ENCODE results near the gene ARHGAP24. TPM values are rescaled to one million over a fixed set of nuclear protein-coding genes. Genes with fewer than 3 reads are reported as not detected.

The ARHGAP24 gene
- total and polyA plus RNA-seq, 2 experiments from 2014 or later = 19.5 to 29.6 TPM

DNA sequence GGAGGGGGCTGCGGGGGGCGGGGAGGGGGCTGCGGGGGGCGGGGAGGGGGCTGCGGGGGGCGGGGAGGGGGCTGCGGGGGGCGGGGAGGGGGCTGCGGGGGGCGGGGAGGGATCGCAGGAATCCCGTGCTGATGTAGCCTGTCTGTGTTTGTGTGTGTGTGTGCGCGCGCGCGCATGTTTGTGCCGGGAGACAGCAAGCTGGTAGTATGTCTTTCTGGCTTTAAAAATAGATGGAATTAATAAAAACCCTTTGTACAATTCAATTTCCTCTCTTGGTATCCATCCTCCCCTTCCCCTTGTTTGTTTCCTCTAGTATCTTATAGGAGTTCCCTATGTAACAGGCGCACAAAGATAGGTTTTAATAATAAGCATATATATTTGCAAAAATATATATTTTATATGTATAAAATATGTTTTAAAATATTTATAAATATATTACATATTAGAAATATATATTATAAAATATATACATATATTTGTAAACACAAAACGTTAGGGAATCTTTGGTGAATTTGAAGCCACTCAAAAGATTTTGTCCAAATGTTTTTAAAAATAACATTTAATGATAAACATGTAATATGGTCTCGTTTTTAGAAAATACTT is 782 bp downstream of the ARHGAP24 start:
- Histone ChIP-seq H3K27ac (peak overlapping the region; percentile 86), H3K79me2 (peaks cover 34% of the 10 kb centered on the region), H3K36me3 (replicated peaks; ENCODE audit: insufficient read depth, low read depth) (no peaks in the 10 kb centered on the region), H3K27me3 (no peaks in the 10 kb centered on the region), H2AFZ (peak overlapping the region; percentile 18), H3K4me2 (peak overlapping the region; percentile 73), H4K20me1 (ENCODE audit: insufficient read depth, poor library complexity, severe bottlenecking) (no peaks in the 10 kb centered on the region), H3K4me1 (ENCODE audit: insufficient read depth) (no peaks in the 10 kb centered on the region), H3K9me3 (ENCODE audit: low read depth) (no peaks in the 10 kb centered on the region), H3K4me3 (peak overlapping the region; percentile 37), H3K9me2 (replicated peaks; ENCODE audit: insufficient read depth) (no peaks in the 10 kb centered on the region)
- WGBS (ENCODE audit: low lambda C conversion rate, missing lambda C conversion rate) = 4% methylated on average over 10 of the region's 21 CpGs
- DNase-seq (ENCODE audit: low spot score) = peak; percentile 52
- TF ChIP-seq, protein P1, sequence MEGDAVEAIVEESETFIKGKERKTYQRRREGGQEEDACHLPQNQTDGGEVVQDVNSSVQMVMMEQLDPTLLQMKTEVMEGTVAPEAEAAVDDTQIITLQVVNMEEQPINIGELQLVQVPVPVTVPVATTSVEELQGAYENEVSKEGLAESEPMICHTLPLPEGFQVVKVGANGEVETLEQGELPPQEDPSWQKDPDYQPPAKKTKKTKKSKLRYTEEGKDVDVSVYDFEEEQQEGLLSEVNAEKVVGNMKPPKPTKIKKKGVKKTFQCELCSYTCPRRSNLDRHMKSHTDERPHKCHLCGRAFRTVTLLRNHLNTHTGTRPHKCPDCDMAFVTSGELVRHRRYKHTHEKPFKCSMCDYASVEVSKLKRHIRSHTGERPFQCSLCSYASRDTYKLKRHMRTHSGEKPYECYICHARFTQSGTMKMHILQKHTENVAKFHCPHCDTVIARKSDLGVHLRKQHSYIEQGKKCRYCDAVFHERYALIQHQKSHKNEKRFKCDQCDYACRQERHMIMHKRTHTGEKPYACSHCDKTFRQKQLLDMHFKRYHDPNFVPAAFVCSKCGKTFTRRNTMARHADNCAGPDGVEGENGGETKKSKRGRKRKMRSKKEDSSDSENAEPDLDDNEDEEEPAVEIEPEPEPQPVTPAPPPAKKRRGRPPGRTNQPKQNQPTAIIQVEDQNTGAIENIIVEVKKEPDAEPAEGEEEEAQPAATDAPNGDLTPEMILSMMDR (IDR thresholded peaks at IDR 0.05; ENCODE audit: poor library complexity) = no peak
- TF ChIP-seq EZH2phosphoT487 (IDR thresholded peaks at IDR 0.05; ENCODE audit: low read depth, severe bottlenecking, unreplicated experiment) (no peak), EZH2 (IDR thresholded peaks at IDR 0.05; ENCODE audit: borderline replicate concordance) (no peak)

DNA sequence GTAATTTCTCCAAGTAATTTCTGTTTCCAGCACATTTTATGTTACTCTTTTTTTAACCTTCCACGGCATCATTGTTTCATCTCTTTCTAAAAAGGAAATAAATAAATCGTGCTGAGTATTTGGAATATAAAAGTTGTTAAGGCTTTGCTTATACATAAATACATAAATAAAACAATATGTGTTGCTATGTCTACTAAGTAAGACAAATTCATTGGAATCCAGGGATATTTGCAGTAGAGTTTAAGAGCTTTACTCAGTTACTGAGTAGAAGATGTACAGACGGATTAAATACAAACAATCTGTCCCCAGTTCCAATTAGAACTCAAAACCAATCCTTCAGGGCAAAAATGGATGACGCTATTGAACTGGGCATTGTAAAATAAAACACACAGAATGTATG is 1.4 kb downstream of the ARHGAP24 start:
- no peak for DNase-seq (ENCODE audit: low spot score)
- no peaks in the 10 kb centered on the region for H3K36me3 ChIP-seq (replicated peaks; ENCODE audit: insufficient read depth, low read depth)
- H4K20me1 ChIP-seq (ENCODE audit: insufficient read depth, poor library complexity, severe bottlenecking) = no peaks in the 10 kb centered on the region
- TF ChIP-seq EZH2phosphoT487 (IDR thresholded peaks at IDR 0.05; ENCODE audit: low read depth, severe bottlenecking, unreplicated experiment) = no peak
- TF ChIP-seq EZH2 (IDR thresholded peaks at IDR 0.05; ENCODE audit: borderline replicate concordance) = no peak
- TF ChIP-seq, protein P1 (IDR thresholded peaks at IDR 0.05; ENCODE audit: poor library complexity) = no peak
- peak overlapping the region; percentile 37 for H3K4me3 ChIP-seq
- no peaks in the 10 kb centered on the region for H3K9me2 ChIP-seq (replicated peaks; ENCODE audit: insufficient read depth)
- peak overlapping the region; percentile 1 for H3K27ac ChIP-seq
- H3K4me2 ChIP-seq = peak overlapping the region; percentile 73
- no peaks in the 10 kb centered on the region for H3K4me1 ChIP-seq (ENCODE audit: insufficient read depth)
- H3K79me2 ChIP-seq = peaks cover 38% of the 10 kb centered on the region
- no peaks in the 10 kb centered on the region for H3K9me3 ChIP-seq (ENCODE audit: low read depth)
- WGBS (ENCODE audit: low lambda C conversion rate, missing lambda C conversion rate) = 35% methylated on average over 4 of the region's 4 CpGs
- no peaks in the 10 kb centered on the region for H3K27me3 ChIP-seq
- H2AFZ ChIP-seq = no peak overlapping the region

DNA sequence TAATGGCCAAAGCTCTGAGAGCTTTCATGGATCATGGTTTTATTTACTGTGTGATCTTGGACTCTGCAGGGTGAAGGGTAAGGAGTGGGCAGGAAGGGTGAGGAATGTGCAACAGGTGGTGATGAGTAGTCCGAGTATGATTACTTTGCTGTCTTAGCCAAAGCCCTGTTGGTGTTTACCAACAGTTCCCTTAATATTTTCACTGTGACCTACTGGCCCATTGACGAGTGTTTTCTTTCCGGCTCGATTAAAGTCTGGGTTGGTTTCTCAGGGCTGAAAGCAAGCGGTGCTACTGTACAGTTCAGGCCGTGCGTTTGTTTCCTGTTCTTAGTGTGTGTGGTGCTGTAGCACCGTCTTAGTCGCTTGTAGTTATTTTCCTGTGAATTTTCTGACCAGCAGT is 2.6 kb downstream of the ARHGAP24 start:
- Histone ChIP-seq H3K4me1 (ENCODE audit: insufficient read depth) (no peaks in the 10 kb centered on the region), H3K4me3 (no peak overlapping the region), H3K4me2 (peak overlapping the region; percentile 73), H2AFZ (no peak overlapping the region), H3K79me2 (peaks cover 39% of the 10 kb centered on the region), H3K36me3 (replicated peaks; ENCODE audit: insufficient read depth, low read depth) (no peaks in the 10 kb centered on the region), H3K27ac (no peak overlapping the region), H3K9me3 (ENCODE audit: low read depth) (no peaks in the 10 kb centered on the region), H3K27me3 (no peaks in the 10 kb centered on the region), H3K9me2 (replicated peaks; ENCODE audit: insufficient read depth) (no peaks in the 10 kb centered on the region), H4K20me1 (ENCODE audit: insufficient read depth, poor library complexity, severe bottlenecking) (no peaks in the 10 kb centered on the region)
- 90% methylated on average over 9 of the region's 9 CpGs for WGBS (ENCODE audit: low lambda C conversion rate, missing lambda C conversion rate)
- TF ChIP-seq, protein P1 (IDR thresholded peaks at IDR 0.05; ENCODE audit: poor library complexity) = no peak
- TF ChIP-seq EZH2 (IDR thresholded peaks at IDR 0.05; ENCODE audit: borderline replicate concordance) (no peak), EZH2phosphoT487 (IDR thresholded peaks at IDR 0.05; ENCODE audit: low read depth, severe bottlenecking, unreplicated experiment) (no peak)
- DNase-seq (ENCODE audit: low spot score) = no peak
